Heart left ventricle (tissue), 16 donors: ENCODE measurements around the gene CSHL1. TPM values are rescaled to one million over a fixed set of nuclear protein-coding genes. Genes with fewer than 3 reads are reported as not detected.
A peak's percentile ranks its signal among the peaks of the same experiment; 100 is the strongest.

ENCODE experiments used
- ATAC-seq, 4 donors: fragments of 200-7000 bp; cut with Tn5 transposase; one replicate each; pipeline ENCODE4 v1.9.1; 2020 to 2022; ENCODE audit warnings: moderate library complexity in 4 of 4, mild to moderate bottlenecking in 3 of 4, moderate number of reproducible peaks in 1 of 4
- DNase-seq, 5 donors: peaks; one replicate each; pipeline ENCODE4 v3.0.0-alpha.2; 2020
- H3K27ac ChIP-seq, 12 donors: fragments of 200-600 bp; sonication (generic) in 4 of 12; one replicate each; pipeline versions ENCODE4 v1.5.0 to v1.8.0; 2016 to 2022; ENCODE audit warnings: mild to moderate bottlenecking in 2 of 12
- H3K27me3 ChIP-seq, 9 donors: fragments of 200-600 bp; sonication (generic) in 2 of 9; one replicate each; pipeline versions ENCODE4 v1.5.1 to v1.8.0; 2016 to 2022; ENCODE audit warnings: mild to moderate bottlenecking in 3 of 9
- H3K36me3 ChIP-seq, 9 donors: fragments of 200-600 bp; sonication (generic) in 2 of 9; one replicate each; pipeline versions ENCODE4 v1.5.0 to v1.8.0; 2018 to 2022; ENCODE audit warnings: mild to moderate bottlenecking in 2 of 9
- H3K4me1 ChIP-seq, 12 donors: fragments of 200-600 bp; sonication (generic) in 4 of 12; one replicate each; pipeline versions ENCODE4 v1.5.0 to v1.8.0; 2016 to 2022; ENCODE audit warnings: mild to moderate bottlenecking in 3 of 12
- H3K4me3 ChIP-seq, 12 donors: fragments of 200-600 bp; sonication (generic) in 4 of 12; one replicate each; pipeline versions ENCODE4 v1.5.0 to v1.8.0; 2017 to 2022; ENCODE audit warnings: mild to moderate bottlenecking in 9 of 12, moderate library complexity in 4 of 12
- H3K9me3 ChIP-seq, 12 donors: fragments of 200-600 bp; sonication (generic) in 4 of 12; one replicate each; pipeline versions ENCODE4 v1.5.0 to v1.8.0; 2016 to 2022; ENCODE audit warnings: mild to moderate bottlenecking in 1 of 12
- POLR2A ChIP-seq, 2 donors: fragments of 450-650 bp; IDR thresholded peaks; one replicate each; pipeline ENCODE4 v1.6.1; 2017; ENCODE audit warnings: antibody characterized with exemption in 2 of 2, mild to moderate bottlenecking in 2 of 2, moderate library complexity in 2 of 2
- WGBS, 4 donors: extraction: QIAGEN DNeasy Blood & Tissue Kit in 2 of 4; methylation state at CpG; one replicate each; pipeline versions ENCODE4 v1.1.5 to v1.1.7; 2013 to 2018; 5-methylcytosine and 5-hydroxymethylcytosine counted together
- intact Hi-C, 10 donors: fragments of 100-400 bp; cut with DNase I; formaldehyde crosslinking; loops; one replicate each; pipeline versions ENCODE4 v1.11.1 to v1.14.2; 2022
- polyA plus RNA-seq, 2 donors: library from polyadenylated mRNA; stranded (reverse); fragments of 200-250 nt; gene quantifications; one replicate each; pipeline ENCODE4 v1.2.3, GENCODE V29; 2013
- total RNA-seq, 9 donors: library from RNA; depleted of rRNA in 2 of 9; stranded (reverse); fragments of >200 nt in 2 of 9; fragmentation: NEBNext Ultra II Directional in 3 of 9; extraction: Animal tissue kit (Norgen Biotek cat#: 25700) in 3 of 9; gene quantifications; one replicate each; pipeline versions ENCODE4 v1.1.0 to v1.2.4, GENCODE V29; 2016 to 2023
- TF ChIP-seq, protein P1 (sequence below), 12 donors: fragments of 200-600 bp; sonication (generic) in 4 of 12; IDR thresholded peaks; one replicate each; pipeline versions ENCODE4 v1.5.0 to v1.8.0; 2018 to 2022; ENCODE audit warnings: antibody characterized with exemption in 12 of 12, mild to moderate bottlenecking in 5 of 12
- donor health status: ischemic (EF 13 %, LVEDD 7.1; RV severe dilation, severe dysfunction).
- donor health status: healthy with polysubstance abuse.
- donor health status: DM: no; HTN: yes; CAD: no.
- donor health status: DM: no; HTN: no; CAD: no.
- donor health status: ischemic (EF 25% LVEDD 6.9; RV normal size, moderate dysfunction).
- donor health status: ischemic (EF 25% LVEDD 5.7; RV mildly dilated, moderate dysfunction).
- donor health status: healthy.
- donor health status: DM: yes; HTN: yes; CAD: no.
- donor health status: ischemic (EF 35%, LVEDD 5.7; RV mildly dilated, moderate dysfunction).
- donor health status: nonischemic (EF 11% LVEDD 7.7; RV severe dilation, severe dysfunction).
- donor health status: DM: yes; HTN: yes; CAD: no.
- donor health status: PGD.
- donor health status: ischemic (EF 29% LVEDD 5.4; RV normal size, mild dysfunction).
- donor health status: nonischemic (EF 23%, LVEDD 6.1; RV moderate dilation, normal function).

The CSHL1 gene
- total and polyA plus RNA-seq, 11 donors: not detected

DNA sequence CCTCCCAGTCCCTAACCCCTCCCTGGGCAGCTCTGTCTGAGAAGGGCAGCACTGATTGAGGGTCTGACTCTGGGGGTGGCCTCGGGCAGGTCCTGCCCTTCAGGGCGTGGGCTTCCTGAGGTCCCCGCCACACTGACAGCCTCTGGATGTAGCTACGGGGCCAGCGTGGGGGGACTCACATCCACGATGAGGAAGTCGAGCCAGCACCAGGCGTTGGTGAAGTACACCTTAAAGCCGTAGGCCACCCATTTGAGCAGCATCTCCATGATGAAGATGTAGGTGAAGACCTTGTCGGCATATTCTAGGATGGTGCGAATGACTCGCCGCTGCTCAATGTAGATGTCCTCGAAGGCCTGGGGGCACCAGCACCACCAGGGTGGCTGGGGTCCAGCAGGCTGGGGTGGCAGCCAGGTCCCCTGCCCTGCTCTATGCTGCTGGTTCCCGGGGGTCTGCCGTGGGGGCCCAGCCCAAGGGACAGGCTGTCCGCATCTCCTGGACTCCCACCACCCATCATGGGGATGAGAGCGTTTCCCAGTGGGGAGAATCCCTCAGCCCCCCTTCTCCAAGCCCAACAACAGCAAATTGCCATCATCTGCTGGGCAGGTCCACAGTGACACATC is 36.8 kb upstream of the CSHL1 start:
- 86 to 92% (median 89%) methylated on average over 8 to 18 of the region's 18 CpGs for WGBS, 4 donors
- no peaks in the 10 kb centered on the region for H3K27me3 ChIP-seq
- H3K27ac ChIP-seq: no peak overlapping the region
- intact Hi-C loops: loop anchor here in 3 of 10 donors (2.0 to 5.0 kb wide), 2 partner anchors 39 to 41 kb away; no protein-coding TSS in a partner anchor
- H3K9me3 ChIP-seq: no peaks in the 10 kb centered on the region
- DNase-seq (no peak), ATAC-seq (no peak)
- H3K4me1 ChIP-seq: peaks cover 0 to 15% (median 0%) of the 10 kb centered on the region in 12 donors
- TF ChIP-seq POLR2A (IDR thresholded peaks at IDR 0.05): no peak
- TF ChIP-seq, protein P1, sequence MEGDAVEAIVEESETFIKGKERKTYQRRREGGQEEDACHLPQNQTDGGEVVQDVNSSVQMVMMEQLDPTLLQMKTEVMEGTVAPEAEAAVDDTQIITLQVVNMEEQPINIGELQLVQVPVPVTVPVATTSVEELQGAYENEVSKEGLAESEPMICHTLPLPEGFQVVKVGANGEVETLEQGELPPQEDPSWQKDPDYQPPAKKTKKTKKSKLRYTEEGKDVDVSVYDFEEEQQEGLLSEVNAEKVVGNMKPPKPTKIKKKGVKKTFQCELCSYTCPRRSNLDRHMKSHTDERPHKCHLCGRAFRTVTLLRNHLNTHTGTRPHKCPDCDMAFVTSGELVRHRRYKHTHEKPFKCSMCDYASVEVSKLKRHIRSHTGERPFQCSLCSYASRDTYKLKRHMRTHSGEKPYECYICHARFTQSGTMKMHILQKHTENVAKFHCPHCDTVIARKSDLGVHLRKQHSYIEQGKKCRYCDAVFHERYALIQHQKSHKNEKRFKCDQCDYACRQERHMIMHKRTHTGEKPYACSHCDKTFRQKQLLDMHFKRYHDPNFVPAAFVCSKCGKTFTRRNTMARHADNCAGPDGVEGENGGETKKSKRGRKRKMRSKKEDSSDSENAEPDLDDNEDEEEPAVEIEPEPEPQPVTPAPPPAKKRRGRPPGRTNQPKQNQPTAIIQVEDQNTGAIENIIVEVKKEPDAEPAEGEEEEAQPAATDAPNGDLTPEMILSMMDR (IDR thresholded peaks at IDR 0.05): no peak
- H3K36me3 ChIP-seq: no peaks in the 10 kb centered on the region
- H3K4me3 ChIP-seq: no peak overlapping the region

DNA sequence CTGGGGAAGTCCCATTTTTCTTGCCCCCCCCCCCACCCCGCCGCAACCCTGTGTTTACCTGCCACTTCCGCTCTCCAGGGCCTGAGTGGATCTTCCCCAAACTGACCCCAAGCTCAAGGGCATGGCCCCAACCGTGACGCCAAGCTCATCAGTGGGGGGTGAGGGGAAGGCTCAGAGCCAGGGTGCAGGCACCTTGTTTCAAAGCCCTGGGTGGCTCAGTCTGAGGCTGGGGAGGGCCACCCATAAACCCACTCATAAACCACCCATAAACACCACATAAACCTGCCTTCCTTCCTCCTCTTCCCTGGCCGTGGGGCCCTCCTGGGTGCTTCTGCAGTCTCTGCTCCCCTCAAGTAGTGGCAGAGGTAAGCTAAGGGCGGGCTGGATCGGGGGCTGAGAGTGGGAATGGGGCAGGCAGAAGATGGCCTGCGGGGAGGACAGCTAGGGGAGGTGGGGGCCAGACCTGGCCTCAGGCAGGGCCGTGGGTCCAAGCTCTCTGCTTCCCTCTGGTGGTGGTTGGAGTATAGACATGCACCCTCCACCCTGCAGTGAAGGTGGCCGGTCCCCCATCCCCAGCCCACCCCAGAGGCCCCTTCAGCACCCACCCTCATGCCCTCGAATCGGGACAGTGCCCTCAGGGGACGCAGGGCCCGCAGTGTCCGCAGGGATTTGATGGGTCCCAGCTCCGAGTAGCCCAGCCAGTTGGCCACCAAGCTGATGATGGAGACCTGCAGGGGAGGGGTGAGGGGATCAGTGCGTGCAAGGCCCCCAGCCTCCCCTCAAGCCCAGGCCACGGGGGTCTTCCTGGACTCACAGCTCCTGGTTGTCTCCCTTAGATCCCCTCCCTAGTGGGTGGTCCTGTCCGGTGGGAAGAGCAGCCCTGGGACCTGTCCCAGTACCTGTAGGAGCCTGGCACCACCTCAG is 35.6 kb upstream of the CSHL1 start:
- peaks cover 0 to 15% (median 0%) of the 10 kb centered on the region in 12 donors for H3K4me1 ChIP-seq
- H3K27ac ChIP-seq: no peak overlapping the region
- intact Hi-C loops: loop anchor here in 3 of 10 donors (2.0 to 5.0 kb wide), 2 partner anchors 41 to 42 kb away; no protein-coding TSS in a partner anchor
- no peak overlapping the region for H3K4me3 ChIP-seq
- peak in 3 of 5 donors; percentile 42 to 54 (median 46) for DNase-seq
- H3K9me3 ChIP-seq: no peaks in the 10 kb centered on the region
- no peaks in the 10 kb centered on the region for H3K36me3 ChIP-seq
- peak in 3 of 4 donors; percentile 68 to 83 (median 79) for ATAC-seq
- no peaks in the 10 kb centered on the region for H3K27me3 ChIP-seq
- WGBS, 4 donors: 36 to 56% (median 41%) methylated on average over 11 to 20 of the region's 20 CpGs
- TF ChIP-seq, protein P1 (IDR thresholded peaks at IDR 0.05): peak; percentile 75 to 85 (median 81)
- no peak for TF ChIP-seq POLR2A (IDR thresholded peaks at IDR 0.05)

DNA sequence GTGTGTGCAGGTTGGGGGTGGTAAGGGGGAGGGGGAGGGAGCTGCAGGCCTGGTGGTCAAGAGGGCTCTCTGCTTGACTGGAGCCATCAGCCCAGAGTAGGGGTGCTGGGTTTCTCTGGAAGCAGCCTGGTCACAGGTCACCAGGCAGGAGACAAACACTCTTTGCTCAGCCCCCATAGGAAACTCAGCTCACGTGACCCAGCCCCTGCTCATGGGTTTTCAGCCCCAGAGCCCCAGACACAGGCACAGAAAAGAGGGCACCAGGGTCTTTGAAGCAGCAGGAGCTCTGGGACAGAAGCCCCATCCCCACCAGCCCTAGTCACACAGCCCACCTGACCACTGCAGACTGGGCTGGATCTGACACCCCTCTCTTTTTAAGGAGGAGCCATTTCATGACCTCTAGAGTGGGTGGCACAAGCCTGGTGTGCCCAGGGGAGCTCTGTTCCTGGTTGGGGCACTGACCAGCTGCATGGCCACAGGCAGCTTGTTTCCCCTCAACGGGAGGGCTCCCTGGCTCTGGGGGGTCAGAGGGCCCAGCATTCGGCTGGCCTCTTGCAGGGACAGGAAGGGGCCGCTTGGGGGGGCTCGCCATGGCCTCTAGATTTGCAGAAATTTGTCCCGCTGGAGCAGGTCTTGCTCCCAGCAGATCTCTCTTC is 34.9 kb upstream of the CSHL1 start:
- intact Hi-C loops: loop anchor here in 3 of 10 donors (2.0 to 5.0 kb wide), 2 partner anchors 41 to 43 kb away; no protein-coding TSS in a partner anchor
- WGBS, 4 donors: 63 to 77% (median 73%) methylated on average over 6 of the region's 6 CpGs

More for the DNA sequence above, 34.9 kb upstream of the CSHL1 start:
- peaks cover 0 to 15% (median 0%) of the 10 kb centered on the region in 12 donors for H3K4me1 ChIP-seq
- no peak overlapping the region for H3K27ac ChIP-seq
- H3K9me3 ChIP-seq: no peaks in the 10 kb centered on the region
- DNase-seq (no peak), ATAC-seq (no peak)
- no peak overlapping the region for H3K4me3 ChIP-seq
- no peaks in the 10 kb centered on the region for H3K36me3 ChIP-seq
- TF ChIP-seq, protein P1 (IDR thresholded peaks at IDR 0.05): no peak
- TF ChIP-seq POLR2A (IDR thresholded peaks at IDR 0.05): no peak
- no peaks in the 10 kb centered on the region for H3K27me3 ChIP-seq
